CD14-positive monocyte (primary cell): ENCODE results near the gene WDTC1. TPM values are rescaled to one million over a fixed set of nuclear protein-coding genes. Genes with fewer than 3 reads are reported as not detected.
A peak's percentile ranks its signal among the peaks of the same experiment; 100 is the strongest.

ENCODE experiments used
- DNase-seq, 3 donors: peaks; one replicate each; pipeline ENCODE4 v3.0.0-alpha.2; 2011 to 2022
- H2AFZ ChIP-seq: 2 replicates; pipeline ENCODE4 v1.6.0; 2012; ENCODE audit warnings: mild to moderate bottlenecking, low read depth, low read length, inconsistent platforms; ENCODE audit not compliant: insufficient read depth, poor library complexity, severe bottlenecking
- H3K27ac ChIP-seq, 2 donors: 1 replicate in 1 of 2; 2 replicates in 1 of 2; pipeline ENCODE4 v1.5.1; 2012 to 2013; ENCODE audit warnings: low read length in 2 of 2, control low read depth in 1 of 2, inconsistent platforms in 1 of 2, low read depth in 1 of 2, mild to moderate bottlenecking in 1 of 2
- H3K27me3 ChIP-seq, 2 donors: one replicate each; pipeline versions ENCODE4 v1.6.0 to v1.6.1; 2011 to 2013; ENCODE audit warnings: low read length in 2 of 2; ENCODE audit not compliant: control insufficient read depth in 2 of 2, insufficient read depth in 2 of 2
- H3K36me3 ChIP-seq, 2 donors: replicated peaks in 1 of 2; 1 replicate in 1 of 2; 2 replicates in 1 of 2; pipeline versions ENCODE4 v1.5.1 to v1.6.1; 2012 to 2013; ENCODE audit warnings: low read length in 2 of 2, control low read depth in 1 of 2, inconsistent platforms in 1 of 2, mild to moderate bottlenecking in 1 of 2; ENCODE audit not compliant: insufficient read depth in 2 of 2, control insufficient read depth in 1 of 2
- H3K4me1 ChIP-seq, 2 donors: 1 replicate in 1 of 2; 2 replicates in 1 of 2; pipeline versions ENCODE4 v1.5.1 to v1.6.1; 2012 to 2013; ENCODE audit warnings: low read length in 2 of 2, control low read depth in 1 of 2, inconsistent platforms in 1 of 2, mild to moderate bottlenecking in 1 of 2, moderate library complexity in 1 of 2; ENCODE audit not compliant: insufficient read depth in 2 of 2, control insufficient read depth in 1 of 2
- H3K4me2 ChIP-seq: replicated peaks from 2 replicates; pipeline ENCODE3; 2012; ENCODE audit warnings: low read length, moderate library complexity, mild to moderate bottlenecking; ENCODE audit not compliant: poor library complexity, severe bottlenecking; ENCODE audit errors: extremely low read depth
- H3K4me3 ChIP-seq, 3 experiments: fragments of 200-600 bp in 1 of 3; sonication (generic) in 1 of 3; replicated peaks in 1 of 3; 1 replicate in 2 of 3; 2 replicates in 1 of 3; pipeline ENCODE4 v1.5.1; 2011 to 2013; ENCODE audit warnings: low read length in 3 of 3, mild to moderate bottlenecking in 3 of 3, control low read depth in 2 of 3, low read depth in 2 of 3, inconsistent platforms in 1 of 3, moderate library complexity in 1 of 3
- H3K79me2 ChIP-seq: 2 replicates; pipeline ENCODE4 v1.6.0; 2012; ENCODE audit warnings: mild to moderate bottlenecking, control low read depth, inconsistent platforms, low read length, moderate library complexity; ENCODE audit not compliant: insufficient read depth
- H3K9ac ChIP-seq: 2 replicates; pipeline ENCODE4 v1.6.0; 2017; ENCODE audit warnings: low read length, mild to moderate bottlenecking; ENCODE audit not compliant: insufficient read depth, poor library complexity, severe bottlenecking
- H3K9me3 ChIP-seq, 2 donors: replicated peaks in 1 of 2; 1 replicate in 1 of 2; 2 replicates in 1 of 2; pipeline versions ENCODE4 v1.5.1 to v1.6.1; 2012 to 2013; ENCODE audit warnings: low read length in 2 of 2, control low read depth in 1 of 2; ENCODE audit not compliant: control insufficient read depth in 1 of 2, insufficient read depth in 1 of 2
- H4K20me1 ChIP-seq: 2 replicates; pipeline ENCODE4 v1.6.0; 2012; ENCODE audit warnings: mild to moderate bottlenecking, low read length, control low read depth, moderate library complexity; ENCODE audit not compliant: insufficient read depth
- H3K27ac Mint-ChIP-seq, 7 donors: one replicate each; pipeline ENCODE4 v1.8.0; 2020; ENCODE audit warnings: mild to moderate bottlenecking in 7 of 7, mixed read lengths in 7 of 7, moderate library complexity in 6 of 7, inconsistent platforms in 2 of 7
- H3K27me3 Mint-ChIP-seq, 3 donors: one replicate each; pipeline ENCODE4 v1.8.0; 2021 to 2022; ENCODE audit warnings: low read depth in 3 of 3, mild to moderate bottlenecking in 3 of 3, mixed read lengths in 3 of 3, moderate library complexity in 3 of 3, inconsistent platforms in 1 of 3
- H3K36me3 Mint-ChIP-seq, 2 donors: one replicate each; pipeline ENCODE4 v1.8.0; 2020; ENCODE audit warnings: mixed read lengths in 2 of 2, inconsistent platforms in 1 of 2, mild to moderate bottlenecking in 1 of 2
- H3K4me1 Mint-ChIP-seq: one replicate; pipeline ENCODE4 v1.8.0; 2020; ENCODE audit warnings: mild to moderate bottlenecking, mixed read lengths
- H3K4me3 Mint-ChIP-seq, 2 donors: one replicate each; pipeline ENCODE4 v1.8.0; 2020; ENCODE audit warnings: mild to moderate bottlenecking in 2 of 2, mixed read lengths in 2 of 2, moderate library complexity in 1 of 2
- H3K9me3 Mint-ChIP-seq, 7 donors: one replicate each; pipeline ENCODE4 v1.8.0; 2020 to 2022; ENCODE audit warnings: mixed read lengths in 7 of 7, mild to moderate bottlenecking in 6 of 7, moderate library complexity in 6 of 7, inconsistent platforms in 2 of 7
- CTCF ChIP-seq: fragments of 200-600 bp; IDR thresholded peaks from one replicate; pipeline ENCODE4 v1.8.0; 2022; ENCODE audit warnings: antibody characterized with exemption, mild to moderate bottlenecking
- WGBS: methylation state at CpG from one replicate; pipeline ENCODE4 v1.1.5; 2013; ENCODE audit warnings: missing lambda C conversion rate; ENCODE audit not compliant: insufficient coverage; 5-methylcytosine and 5-hydroxymethylcytosine counted together
- intact Hi-C, 2 donors: fragments of 100-400 bp; cut with micrococcal nuclease; formaldehyde crosslinking; loops; one replicate each; pipeline versions ENCODE4 v1.15.0 to v1.15.1; 2023
- polyA plus RNA-seq, 3 donors: library from polyadenylated mRNA; depleted of rRNA in 1 of 3; unstranded in 2 of 3; stranded (reverse) in 1 of 3; fragments of 300-500 nt in 2 of 3; fragments of >200 nt in 1 of 3; fragmentation: Illumina TruSeq in 2 of 3; gene quantifications; 1 replicate in 2 of 3; 2 replicates in 1 of 3; pipeline ENCODE4 v1.2.3, GENCODE V29; 2012 to 2021

Gene WDTC1
- polyA plus RNA-seq, 3 donors = 2.1 to 26.6 (median 4.3) TPM

- H3K4me1 ChIP-seq = peaks cover 25 to 26% of the 10 kb centered on the region in 2 donors
- Mint-ChIP-seq H3K27me3 (no peaks in the 10 kb centered on the region), H3K4me3 (no peak overlapping the region), H3K36me3 (peaks cover 78 to 89% of the 10 kb centered on the region in 2 donors), H3K9me3 (no peaks in the 10 kb centered on the region), H3K27ac (peak overlapping the region in 6 of 7 donors; percentile 61 to 91 (median 87)), H3K4me1 (peaks cover 23% of the 10 kb centered on the region)
- no peaks in the 10 kb centered on the region for H3K9me3 ChIP-seq
- intact Hi-C loops = loop anchor here (1.0 to 10.0 kb wide), 5 partner anchors 94 to 374 kb away; partner anchors contain the start of genes AHDC1 (in 1 of the 2) and IFI6 (in 1 of the 2)
- DNase-seq = no peak
- WGBS = 89% methylated on average over 6 of the region's 8 CpGs
- H3K9ac ChIP-seq = no peak overlapping the region
- peak; percentile 61 for TF ChIP-seq CTCF
- H3K4me3 ChIP-seq = no peak overlapping the region
- no peaks in the 10 kb centered on the region for H3K27me3 ChIP-seq
- no peak overlapping the region for H2AFZ ChIP-seq
- no peak overlapping the region for H3K4me2 ChIP-seq
- H3K79me2 ChIP-seq = no peaks in the 10 kb centered on the region
- peaks cover 34% of the 10 kb centered on the region for H4K20me1 ChIP-seq
- H3K27ac ChIP-seq = peak overlapping the region; percentile 75 to 84
- H3K36me3 ChIP-seq = peaks cover 70 to 90% of the 10 kb centered on the region in 2 donors
These were observed 66.6 kb downstream of the WDTC1 start for GRCh38 chr1:27301052-27301422.

GRCh38 chr1:27301582-27302199 is 67.3 kb downstream of the WDTC1 start:
- no peak overlapping the region for H3K4me3 Mint-ChIP-seq
- Histone ChIP-seq H3K27me3 (no peaks in the 10 kb centered on the region), H3K9me3 (no peaks in the 10 kb centered on the region), H3K4me1 (peaks cover 25 to 26% of the 10 kb centered on the region in 2 donors), H4K20me1 (peaks cover 30% of the 10 kb centered on the region), H3K79me2 (no peaks in the 10 kb centered on the region), H3K36me3 (peaks cover 70 to 91% of the 10 kb centered on the region in 2 donors), H3K27ac (no peak overlapping the region), H3K4me2 (no peak overlapping the region), H3K9ac (no peak overlapping the region), H3K4me3 (no peak overlapping the region), H2AFZ (no peak overlapping the region)
- intact Hi-C loops = loop anchor here (1.0 to 10.0 kb wide), 5 partner anchors 93 to 373 kb away; partner anchors contain the start of genes AHDC1 (in 1 of the 2) and IFI6 (in 1 of the 2)
- no peak for DNase-seq
- TF ChIP-seq CTCF = no peak
- peaks cover 79 to 91% of the 10 kb centered on the region in 2 donors for H3K36me3 Mint-ChIP-seq
- no peaks in the 10 kb centered on the region for H3K9me3 Mint-ChIP-seq
- peaks cover 23% of the 10 kb centered on the region for H3K4me1 Mint-ChIP-seq
- no peaks in the 10 kb centered on the region for H3K27me3 Mint-ChIP-seq
- H3K27ac Mint-ChIP-seq = peak overlapping the region in 1 of 7 donors; percentile 61
- 99% methylated on average over 6 of the region's 10 CpGs for WGBS
